K562 (cell line): ENCODE results near the gene PNLIPRP2. TPM values are rescaled to one million over a fixed set of nuclear protein-coding genes. Genes with fewer than 3 reads are reported as not detected.

Source experiments
- CHAMP1 ChIP-seq: fragments of 450-650 bp; IDR thresholded peaks from 2 replicates; pipeline ENCODE4 v1.6.1; 2016; ENCODE audit warnings: mild to moderate bottlenecking
- KDM1A ChIP-seq, 2 experiments: fragments of 450-650 bp; IDR thresholded peaks; 2 replicates each; pipeline ENCODE4 v1.6.1; 2016; ENCODE audit warnings: mild to moderate bottlenecking in 2 of 2
- TFAP4 ChIP-seq: sonication (generic); formaldehyde crosslinking; IDR thresholded peaks from 2 replicates; pipeline ENCODE4 v1.8.0; 2022; ENCODE audit warnings: missing genetic modification reagents, mild to moderate bottlenecking, moderate library complexity, borderline replicate concordance
- ZKSCAN3 ChIP-seq: fragments of 250-450 bp; sonication (Bioruptor Pico); IDR thresholded peaks from 2 replicates; pipeline ENCODE4 v1.4.0; 2020
- ZNF143 ChIP-seq: sonication (generic); formaldehyde crosslinking; IDR thresholded peaks from 2 replicates; pipeline ENCODE4 v1.9.0; 2022; ENCODE audit warnings: mild to moderate bottlenecking, missing genetic modification reagents
- ZNF449 ChIP-seq: fragments of 250-450 bp; sonication (Bioruptor Pico); IDR thresholded peaks from 2 replicates; pipeline ENCODE4 v1.8.0; 2022; ENCODE audit warnings: moderate library complexity, mild to moderate bottlenecking, inconsistent platforms
- ZNF551 ChIP-seq: fragments of 250-450 bp; sonication (Bioruptor Pico); IDR thresholded peaks from 2 replicates; pipeline ENCODE4 v1.5.0; 2021; ENCODE audit warnings: mild to moderate bottlenecking, moderate library complexity
- ZNF639 ChIP-seq, 2 experiments: fragments of 200-800 bp in 1 of 2; sonication (Bioruptor generic) in 1 of 2; sonication (generic) in 1 of 2; formaldehyde crosslinking in 1 of 2; IDR thresholded peaks in 1 of 2; conservative IDR thresholded peaks in 1 of 2; 2 replicates each; pipeline versions ENCODE4 v1.5.0 to v1.6.1; 2016 to 2020; ENCODE audit warnings: missing compliant biosample characterization in 1 of 2, missing genetic modification characterization in 1 of 2, missing genetic modification reagents in 1 of 2
- ZNF830 ChIP-seq: fragments of 250-450 bp; sonication (Bioruptor Pico); IDR thresholded peaks from 2 replicates; pipeline ENCODE4 v1.5.0; 2021; ENCODE audit warnings: mild to moderate bottlenecking
- polyA plus RNA-seq, 8 experiments: library from polyadenylated mRNA; depleted of rRNA in 4 of 8; stranded (reverse) in 5 of 8; unstranded in 3 of 8; fragments of >200 nt; fragmentation: Nextera tagmentation in 2 of 8; fragmentation: Illumina TruSeq in 1 of 8; extraction: Ambion mirVana in 2 of 8; extraction: Trizol in 1 of 8; gene quantifications; 2 replicates each; pipeline versions ENCODE4 v1.2.1 to v1.2.3, GENCODE V29; 2011 to 2014; ENCODE audit warnings: inconsistent platforms in 1 of 8, missing spikeins in 1 of 8
- total RNA-seq, 7 experiments: library from RNA; depleted of rRNA in 6 of 7; stranded (reverse); fragments of >200 nt in 6 of 7; fragmentation: Illumina TruSeq in 2 of 7; extraction: Trizol in 2 of 7; gene quantifications; 2 replicates each; pipeline versions ENCODE4 v1.2.1 to v1.2.3, GENCODE V29; 2011 to 2021; ENCODE audit warnings: low replicate concordance in 1 of 7

Gene PNLIPRP2
- total and polyA plus RNA-seq, 9 of the 15 experiments (the other 6 are each of a cell fraction or from before 2014, with no cell fraction given): 0.38 TPM; not detected in 8

- TF ChIP-seq ZNF639 (CRISPR knock-in tag; conservative IDR thresholded peaks at IDR 0.05 in 1 of 2, IDR thresholded peaks at IDR 0.05 in 1 of 2): no peak
- TF ChIP-seq ZNF449: no peak
- no peak for TF ChIP-seq ZKSCAN3 (CRISPR knock-in tag)
- TF ChIP-seq ZNF143: no peak
- no peak for TF ChIP-seq ZNF830
- TF ChIP-seq ZNF551 (CRISPR knock-in tag): no peak
- no peak for TF ChIP-seq KDM1A (IDR thresholded peaks at IDR 0.05)
- TF ChIP-seq CHAMP1: no peak
- TF ChIP-seq TFAP4 (CRISPR knock-in tag): no peak
These were observed 55.9 kb downstream of the PNLIPRP2 start (continued) for GRCh38 chr10:116676633-116677032.
